ENCODE data around the gene PAK3. TPM values are rescaled to one million over a fixed set of nuclear protein-coding genes. Genes with fewer than 3 reads are reported as not detected.

PAK3 gene
- total RNA-seq, 1 experiment from 2014 or later = not detected

GRCh38 chrX:111207851-111208250 is 111.9 kb downstream of the PAK3 start (continued):
- TF ChIP-seq RAD21 (IDR thresholded peaks at IDR 0.05; ENCODE audit: low read depth) = no peak
- no peak for TF ChIP-seq SIN3A (IDR thresholded peaks at IDR 0.05; ENCODE audit: low read depth)

- H3K9ac ChIP-seq (ENCODE audit: low read length) = no peak overlapping the region
- no TSS peak for BruUV-seq (replicated peaks)
- H3K4me1 ChIP-seq (ENCODE audit: control insufficient read depth in 1 of 2, insufficient read depth in 2 of 2, low read length in 2 of 2) = no peaks in the 10 kb centered on the region
- no peaks in the 10 kb centered on the region for H3K9me3 ChIP-seq (ENCODE audit: control insufficient read depth in 1 of 2, insufficient read depth in 1 of 2, low read depth in 1 of 2, low read length in 2 of 2)
- H3K4me2 ChIP-seq (ENCODE audit: low read length) = no peak overlapping the region
- intact Hi-C loops (cut with micrococcal nuclease) = no loop called here
- POLR2A ChIA-PET = no interaction called here
- no peak for DNase-seq (ENCODE audit: low read depth, low spot score)
- H3K9me2 ChIP-seq (ENCODE audit: insufficient read depth) = no peaks in the 10 kb centered on the region
- no peaks in the 10 kb centered on the region; the same call in 1 of the 2 replicates for H3K27me3 ChIP-seq (ENCODE audit: insufficient read depth, low read length)
- H4K20me1 ChIP-seq (ENCODE audit: insufficient read depth) = no peaks in the 10 kb centered on the region
- ATAC-seq = no peak
- no peak overlapping the region for H3K4me3 ChIP-seq (replicated peaks in 1 of 2; ENCODE audit: low read depth in 1 of 2, low read length in 2 of 2)
- no peaks in the 10 kb centered on the region for H3K36me3 ChIP-seq (ENCODE audit: control insufficient read depth in 1 of 2, insufficient read depth in 2 of 2, low read length in 2 of 2)
- RAD21 ChIA-PET (ENCODE audit: low non-redundant PET in 1 of 2, low total read pairs in 2 of 2, uncharacterized antibody in 2 of 2, unreplicated experiment in 2 of 2) = no interaction called here
- CTCF ChIA-PET = no interaction called here
- no peak overlapping the region for H3K27ac ChIP-seq (ENCODE audit: low read depth, low read length)
- no peak overlapping the region for H2AFZ ChIP-seq (ENCODE audit: low read depth, low read length, poor library complexity, severe bottlenecking)
- no peaks in the 10 kb centered on the region for H3K79me2 ChIP-seq (ENCODE audit: insufficient read depth, low read length)
- no peak for TF ChIP-seq ZNF274 (IDR thresholded peaks at IDR 0.05; ENCODE audit: low read depth, low read length)
- TF ChIP-seq EZH2phosphoT487 (IDR thresholded peaks at IDR 0.05; ENCODE audit: borderline replicate concordance) = no peak
- no peak for TF ChIP-seq SIN3A (IDR thresholded peaks at IDR 0.05; ENCODE audit: low read depth)
- no peak for TF ChIP-seq ZFX (IDR thresholded peaks at IDR 0.05)
- no peak for TF ChIP-seq RAD21 (IDR thresholded peaks at IDR 0.05; ENCODE audit: low read depth)
- no peak for TF ChIP-seq SRF (IDR thresholded peaks at IDR 0.05; ENCODE audit: low read depth)
- no peak for TF ChIP-seq FOSL1 (IDR thresholded peaks at IDR 0.05; ENCODE audit: low read depth)
- no peak for TF ChIP-seq SP1 (IDR thresholded peaks at IDR 0.05; ENCODE audit: low read depth)
- TF ChIP-seq ZBTB33 (IDR thresholded peaks at IDR 0.05; ENCODE audit: extremely low read depth, insufficient replicate concordance, low read length) = no peak
- no peak for TF ChIP-seq EZH2 (IDR thresholded peaks at IDR 0.05)
- TF ChIP-seq CTCF (IDR thresholded peaks at IDR 0.05 in 2 of 3, conservative IDR thresholded peaks at IDR 0.05 in 1 of 3; ENCODE audit: borderline replicate concordance in 1 of 3, insufficient read depth in 1 of 3, low read depth in 2 of 3, low read length in 2 of 3) = no peak
- no peak for TF ChIP-seq JUND (IDR thresholded peaks at IDR 0.05)
- TF ChIP-seq YY1 (IDR thresholded peaks at IDR 0.05; ENCODE audit: extremely low read depth, insufficient replicate concordance, low read depth, low read length) = no peak
- no peak for TF ChIP-seq CEBPB (IDR thresholded peaks at IDR 0.05; ENCODE audit: low read depth)
- TF ChIP-seq MAX (IDR thresholded peaks at IDR 0.05) = no peak
- TF ChIP-seq ELF1 (IDR thresholded peaks at IDR 0.05; ENCODE audit: borderline replicate concordance, low read depth) = no peak
- no peak for TF ChIP-seq POLR2AphosphoS5 (IDR thresholded peaks at IDR 0.05; ENCODE audit: low read depth, low read length)
- no peak for TF ChIP-seq REST (IDR thresholded peaks at IDR 0.05; ENCODE audit: low read depth)
- TF ChIP-seq ATF3 (IDR thresholded peaks at IDR 0.05) = no peak
These were observed 120.4 kb downstream of the PAK3 start for GRCh38 chrX:111216293-111216801.
